H1 (cell line): ENCODE data around the gene MCM6. TPM values are rescaled to one million over a fixed set of nuclear protein-coding genes. Genes with fewer than 3 reads are reported as not detected.

ENCODE experiments used
- BACH1 ChIP-seq: IDR thresholded peaks from 2 replicates; pipeline ENCODE4 v1.6.1; 2012; ENCODE audit warnings: low read length, improper control_type of control experiment
- CHD2 ChIP-seq: IDR thresholded peaks from 2 replicates; pipeline ENCODE4 v1.6.1; 2012; ENCODE audit warnings: low read length, improper control_type of control experiment
- RFX5 ChIP-seq: IDR thresholded peaks from 2 replicates; pipeline ENCODE4 v1.6.1; 2011; ENCODE audit warnings: low read depth, low read length, improper control_type of control experiment, borderline replicate concordance
- SIN3A ChIP-seq, 2 experiments: IDR thresholded peaks in 1 of 2; conservative IDR thresholded peaks in 1 of 2; 2 replicates each; pipeline ENCODE4 v1.6.1; 2011 to 2012; ENCODE audit warnings: low read length in 2 of 2, improper control_type of control experiment in 1 of 2, low read depth in 1 of 2, mild to moderate bottlenecking in 1 of 2
- SUZ12 ChIP-seq: fragments of 200-600 bp; sonication (generic); IDR thresholded peaks from 2 replicates; pipeline ENCODE4 v1.6.1; 2012; ENCODE audit warnings: mild to moderate bottlenecking, inconsistent platforms, low read length, moderate library complexity, mixed read lengths
- polyA plus RNA-seq, 7 experiments: library from polyadenylated mRNA; depleted of rRNA in 3 of 7; stranded (reverse) in 5 of 7; unstranded in 2 of 7; fragments of >200 nt in 5 of 7; fragments of 200-250 nt in 2 of 7; gene quantifications; 1 replicate in 5 of 7; 2 replicates in 1 of 7; 4 replicates in 1 of 7; pipeline versions ENCODE4 v1.2.1 to v1.2.3, GENCODE V29; 2011 to 2013; ENCODE audit warnings: missing spikeins in 2 of 7, mixed read lengths in 2 of 7
- total RNA-seq: library from RNA; stranded (reverse); fragmentation: NEBNext Ultra II Directional; extraction: Animal tissue kit (Norgen Biotek cat#: 25700); gene quantifications from 2 replicates; pipeline ENCODE4 v1.2.1, GENCODE V29; 2021

The MCM6 gene
- total and polyA plus RNA-seq, 2 of the 8 experiments (the other 6 are each of a cell fraction or from before 2014, with no cell fraction given), result 60.2 to 134 TPM

DNA sequence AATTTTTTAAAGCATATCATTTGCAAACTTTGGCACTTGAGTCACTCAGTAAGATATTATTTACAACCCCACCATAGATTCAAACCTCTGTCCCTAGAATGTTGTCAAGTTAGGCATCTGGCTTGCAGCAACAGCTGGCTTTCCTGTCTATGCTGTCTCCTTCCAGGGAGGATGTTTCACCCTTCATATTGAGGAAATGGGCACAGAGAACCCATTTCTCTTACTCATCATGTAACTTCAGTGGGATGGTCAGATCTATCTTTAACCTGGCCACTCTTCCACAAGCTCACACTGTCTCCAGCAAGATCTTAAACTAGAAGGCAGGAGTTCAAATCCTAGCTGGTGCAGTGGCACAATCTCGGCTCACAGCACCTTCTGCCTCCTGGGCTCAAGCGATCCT is 55.1 kb downstream of the MCM6 start (continued):
- no peak for TF ChIP-seq BACH1
- TF ChIP-seq CHD2, result no peak
- no peak for TF ChIP-seq SIN3A (conservative IDR thresholded peaks at IDR 0.05 in 1 of 2, IDR thresholded peaks at IDR 0.05 in 1 of 2; ENCODE audit: low read depth in 1 of 2, low read length in 2 of 2)
- no peak for TF ChIP-seq RFX5
- no peak for TF ChIP-seq SUZ12
